Neuronal stem cell (in vitro differentiated cells): ENCODE data around the gene GYPC.
"Not testable (repeated sequence)": the region's sequence is repeated elsewhere in the genome, so short reads cannot be mapped to it uniquely, and the experiment has no call there.

Experiments used
- DNase-seq: peaks from one replicate; pipeline ENCODE4 v3.0.0-alpha.2; 2013; ENCODE audit warnings: low spot score
- H2AFZ ChIP-seq: one replicate; pipeline ENCODE4 v1.6.1; 2013; ENCODE audit warnings: mild to moderate bottlenecking, low read length, inconsistent platforms
- H2AK5ac ChIP-seq: 2 replicates; pipeline ENCODE4 v1.6.1; 2013; ENCODE audit warnings: low read depth, mild to moderate bottlenecking, inconsistent platforms, low read length, moderate library complexity, mixed read lengths
- H2BK120ac ChIP-seq: 2 replicates; pipeline ENCODE4 v1.6.1; 2013; ENCODE audit warnings: low read depth, mild to moderate bottlenecking, inconsistent platforms, low read length, moderate library complexity, mixed read lengths
- H2BK12ac ChIP-seq: one replicate; pipeline ENCODE4 v1.6.1; 2013; ENCODE audit warnings: low read length, inconsistent platforms
- H2BK15ac ChIP-seq: 2 replicates; pipeline ENCODE4 v1.6.1; 2013; ENCODE audit warnings: mild to moderate bottlenecking, low read length, inconsistent platforms, mixed read lengths
- H2BK5ac ChIP-seq: one replicate; pipeline ENCODE4 v1.6.1; 2013; ENCODE audit warnings: inconsistent platforms, mild to moderate bottlenecking, low read length, moderate library complexity
- H3K14ac ChIP-seq: one replicate; pipeline ENCODE4 v1.6.1; 2013; ENCODE audit warnings: low read length, inconsistent platforms
- H3K18ac ChIP-seq: 2 replicates; pipeline ENCODE4 v1.6.1; 2013; ENCODE audit warnings: low read length, inconsistent platforms
- H3K23ac ChIP-seq: 2 replicates; pipeline ENCODE4 v1.6.1; 2013; ENCODE audit warnings: low read depth, mild to moderate bottlenecking, mixed read lengths, low read length, inconsistent platforms; ENCODE audit not compliant: poor library complexity
- H3K27ac ChIP-seq: replicated peaks from 3 replicates; pipeline ENCODE4 v1.5.1; 2013; ENCODE audit warnings: low read length, inconsistent platforms
- H3K27me3 ChIP-seq, 3 experiments: 2 replicates each; pipeline ENCODE4 v1.6.1; 2013; ENCODE audit warnings: low read length in 3 of 3, mild to moderate bottlenecking in 2 of 3, inconsistent platforms in 1 of 3, low read depth in 1 of 3, mixed read lengths in 1 of 3, moderate library complexity in 1 of 3; ENCODE audit not compliant: control insufficient read depth in 3 of 3, insufficient read depth in 3 of 3
- H3K36me3 ChIP-seq, 2 donors: replicated peaks in 1 of 2; 2 replicates each; pipeline ENCODE4 v1.6.1; 2013; ENCODE audit warnings: low read length in 2 of 2; ENCODE audit not compliant: control insufficient read depth in 2 of 2, insufficient read depth in 2 of 2
- H3K4ac ChIP-seq: 2 replicates; pipeline ENCODE4 v1.6.1; 2013; ENCODE audit warnings: inconsistent platforms, mild to moderate bottlenecking, low read length, moderate library complexity
- H3K4me1 ChIP-seq, 2 donors: 1 replicate in 1 of 2; 2 replicates in 1 of 2; pipeline ENCODE4 v1.6.1; 2013; ENCODE audit warnings: low read length in 2 of 2, low read depth in 1 of 2; ENCODE audit not compliant: control insufficient read depth in 2 of 2, insufficient read depth in 1 of 2
- H3K4me2 ChIP-seq: one replicate; pipeline ENCODE4 v1.6.1; 2013; ENCODE audit warnings: mild to moderate bottlenecking, low read length, inconsistent platforms; ENCODE audit not compliant: insufficient read depth, poor library complexity, severe bottlenecking
- H3K4me3 ChIP-seq, 2 donors: 2 replicates each; pipeline ENCODE4 v1.5.1; 2013; ENCODE audit warnings: low read length in 2 of 2, mild to moderate bottlenecking in 2 of 2, inconsistent platforms in 1 of 2, moderate library complexity in 1 of 2
- H3K79me1 ChIP-seq: one replicate; pipeline ENCODE4 v1.6.1; 2013; ENCODE audit warnings: low read depth, mild to moderate bottlenecking, inconsistent platforms, low read length, moderate library complexity
- H3K9ac ChIP-seq: one replicate; pipeline ENCODE4 v1.6.1; 2013; ENCODE audit warnings: mild to moderate bottlenecking, low read depth, low read length, inconsistent platforms; ENCODE audit not compliant: poor library complexity
- H3K9me3 ChIP-seq, 2 donors: replicated peaks in 1 of 2; 2 replicates each; pipeline versions ENCODE3 to v1.6.1; 2013; ENCODE audit warnings: low read length in 2 of 2, mild to moderate bottlenecking in 2 of 2, inconsistent platforms in 1 of 2, low read depth in 1 of 2, mixed read lengths in 1 of 2, moderate library complexity in 1 of 2; ENCODE audit not compliant: control insufficient read depth in 2 of 2, insufficient read depth in 1 of 2
- H4K8ac ChIP-seq: one replicate; pipeline ENCODE4 v1.6.1; 2013; ENCODE audit warnings: low read depth, mild to moderate bottlenecking, inconsistent platforms, low read length, moderate library complexity
- H4K91ac ChIP-seq: one replicate; pipeline ENCODE4 v1.6.1; 2013; ENCODE audit warnings: low read length, low read depth, mild to moderate bottlenecking, inconsistent platforms; ENCODE audit not compliant: poor library complexity
- WGBS, 2 donors: extraction: QIAGEN DNeasy Blood & Tissue Kit; methylation state at CpG; one replicate each; pipeline ENCODE4 v1.1.7; 2013; ENCODE audit warnings: missing lambda C conversion rate in 2 of 2, mixed read lengths in 1 of 2; ENCODE audit not compliant: insufficient read length in 2 of 2, insufficient replicate concordance in 1 of 2; ENCODE audit errors: extremely low coverage in 2 of 2; 5-methylcytosine and 5-hydroxymethylcytosine counted together

The GYPC gene

GRCh38 chr2:126715111-126715510 lies 59.2 kb downstream of the GYPC start:
- no peak overlapping the region for H2AK5ac ChIP-seq
- no peak overlapping the region for H3K4me3 ChIP-seq
- no peak overlapping the region for H3K14ac ChIP-seq
- no peaks in the 10 kb centered on the region for H3K79me1 ChIP-seq
- no peak overlapping the region for H2BK12ac ChIP-seq
- no peak for DNase-seq
- no peak overlapping the region for H3K18ac ChIP-seq
- H3K23ac ChIP-seq = no peak overlapping the region
- no CpG with 5 or more reads among the region's 3 CpGs for WGBS, 2 donors
- H3K27ac ChIP-seq = no peak overlapping the region
- no peaks in the 10 kb centered on the region for H3K36me3 ChIP-seq
- no peak overlapping the region for H3K4ac ChIP-seq
- H4K91ac ChIP-seq = no peak overlapping the region
- H2BK5ac ChIP-seq = no peak overlapping the region
- H2AFZ ChIP-seq = no peak overlapping the region
- no peak overlapping the region for H2BK120ac ChIP-seq
- H3K27me3 ChIP-seq = no peaks in the 10 kb centered on the region
- H4K8ac ChIP-seq = no peak overlapping the region
- no peak overlapping the region for H3K4me2 ChIP-seq
- no peak overlapping the region for H2BK15ac ChIP-seq
- no peak overlapping the region for H3K9ac ChIP-seq
- H3K4me1 ChIP-seq = no peaks in the 10 kb centered on the region
- H3K9me3 ChIP-seq = no peaks in the 10 kb centered on the region

DNA sequence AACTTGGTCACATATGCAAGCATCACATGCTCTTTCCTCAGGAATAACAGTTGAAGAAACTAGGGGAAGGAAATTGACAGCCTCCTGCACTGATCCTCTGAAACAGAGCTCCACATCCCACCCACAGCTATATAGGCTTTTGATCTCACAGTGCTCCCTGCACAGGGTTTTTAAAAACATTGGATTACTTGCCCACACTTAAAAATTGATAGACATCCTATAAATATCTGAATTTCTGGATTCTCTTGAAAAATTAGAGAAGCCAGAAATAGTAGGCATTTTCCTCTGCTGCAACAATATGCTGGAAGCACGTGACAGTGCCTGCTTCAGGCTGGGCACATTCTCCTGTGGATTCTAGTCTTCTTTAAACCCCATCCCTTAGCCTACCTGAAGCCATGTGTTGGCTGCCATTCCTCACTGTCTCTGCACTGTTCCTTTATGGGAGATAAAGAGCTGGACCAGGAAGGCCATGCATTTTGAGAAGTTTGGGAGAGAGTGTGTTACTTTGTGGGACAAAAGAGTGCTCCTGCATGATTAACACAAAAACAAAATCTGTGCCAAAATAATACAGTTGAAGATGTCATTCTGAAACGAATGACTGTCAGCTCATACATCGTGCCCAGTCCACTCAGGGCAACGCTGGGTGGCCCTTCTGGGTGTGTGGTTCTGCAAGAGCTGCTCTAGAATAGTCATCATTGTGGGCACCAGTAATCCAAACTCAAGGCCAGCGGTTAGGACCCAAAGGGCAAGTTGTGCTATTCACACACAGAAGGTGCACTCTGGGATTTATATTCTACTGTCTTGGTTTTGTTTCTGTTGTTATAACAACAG lies 59.8 kb downstream of the GYPC start:
- Histone ChIP-seq H3K4ac (no peak overlapping the region), H3K36me3 (no peaks in the 10 kb centered on the region), H3K23ac (no peak overlapping the region), H3K9me3 (no peaks in the 10 kb centered on the region), H3K27me3 (no peaks in the 10 kb centered on the region), H3K4me2 (no peak overlapping the region), H3K18ac (no peak overlapping the region), H2BK120ac (no peak overlapping the region), H3K14ac (no peak overlapping the region), H2AFZ (no peak overlapping the region), H3K79me1 (no peaks in the 10 kb centered on the region), H2BK12ac (no peak overlapping the region), H2BK15ac (no peak overlapping the region), H3K4me1 (peaks cover 0 to 1% of the 10 kb centered on the region in 2 donors), H4K8ac (no peak overlapping the region), H3K9ac (no peak overlapping the region), H4K91ac (no peak overlapping the region), H2BK5ac (no peak overlapping the region), H3K27ac (no peak overlapping the region), H2AK5ac (no peak overlapping the region), H3K4me3 (no peak overlapping the region)
- no peak for DNase-seq
- no CpG with 5 or more reads among the region's 5 CpGs for WGBS, 2 donors

- not testable (repeated sequence) for H3K4me3 ChIP-seq, H2BK120ac ChIP-seq, H2BK15ac ChIP-seq, H3K27ac ChIP-seq, H4K8ac ChIP-seq, H3K4ac ChIP-seq, H3K4me1 ChIP-seq, H2AK5ac ChIP-seq, H2BK12ac ChIP-seq, H2BK5ac ChIP-seq, H3K23ac ChIP-seq, DNase-seq, H3K27me3 ChIP-seq, H3K4me2 ChIP-seq, H3K36me3 ChIP-seq, H2AFZ ChIP-seq, H3K9ac ChIP-seq, H3K14ac ChIP-seq, H4K91ac ChIP-seq, H3K18ac ChIP-seq, H3K9me3 ChIP-seq, H3K79me1 ChIP-seq
- WGBS, 2 donors = no CpG with 5 or more reads among the region's 10 CpGs
Observed at GRCh38 chr2:126717277-126717676, 61.3 kb downstream of the GYPC start.

DNA sequence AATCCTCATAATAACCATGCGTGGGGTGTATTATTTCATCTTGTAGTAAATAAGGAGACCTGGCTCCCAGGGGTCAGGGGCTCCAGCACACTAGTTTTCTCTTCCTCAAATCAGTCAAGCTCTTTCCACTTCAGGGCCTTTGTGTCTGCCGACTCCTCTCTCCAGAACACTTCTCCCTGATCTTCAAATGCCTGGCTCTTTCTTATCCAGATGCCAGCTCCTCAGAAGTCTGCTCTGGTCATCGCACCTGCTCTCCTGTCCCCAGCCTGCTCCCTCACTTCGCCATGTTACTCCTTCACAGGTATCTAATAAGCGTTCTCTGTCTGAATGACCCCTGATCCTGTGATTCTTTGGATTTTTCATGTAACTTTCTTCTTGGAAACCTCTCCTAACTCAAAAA lies 62.0 kb downstream of the GYPC start:
- Histone ChIP-seq H4K91ac (no peak overlapping the region), H3K27me3 (no peaks in the 10 kb centered on the region), H3K36me3 (no peaks in the 10 kb centered on the region), H2AK5ac (no peak overlapping the region), H3K27ac (no peak overlapping the region), H4K8ac (no peak overlapping the region), H2BK12ac (no peak overlapping the region), H2BK120ac (no peak overlapping the region), H2BK15ac (no peak overlapping the region), H3K18ac (no peak overlapping the region), H3K4me2 (no peak overlapping the region), H3K9me3 (no peaks in the 10 kb centered on the region), H2BK5ac (no peak overlapping the region), H2AFZ (no peak overlapping the region), H3K79me1 (no peaks in the 10 kb centered on the region), H3K4me1 (peaks cover 0 to 1% of the 10 kb centered on the region in 2 donors), H3K23ac (no peak overlapping the region), H3K9ac (no peak overlapping the region), H3K4me3 (no peak overlapping the region), H3K14ac (no peak overlapping the region), H3K4ac (no peak overlapping the region)
- WGBS, 2 donors = no CpG with 5 or more reads among the region's 5 CpGs
- DNase-seq = no peak
